ENCODE measurements around the gene PRCP.

The PRCP gene

GRCh38 chr11:82895437-82896091 is 4.7 kb downstream of the PRCP start:
- TF ChIP-seq TAF1 (IDR thresholded peaks at IDR 0.05; ENCODE audit: borderline replicate concordance, insufficient read depth, low read length) = no peak
- no peak for TF ChIP-seq FOXP2 (optimal IDR thresholded peaks at IDR 0.05; ENCODE audit: borderline replicate concordance, extremely low read depth, extremely low read length, insufficient read depth)
- no peak for TF ChIP-seq REST (IDR thresholded peaks at IDR 0.05; ENCODE audit: insufficient read depth in 1 of 2, low read depth in 2 of 2, low read length in 2 of 2)
- no peak for TF ChIP-seq POLR2AphosphoS5 (IDR thresholded peaks at IDR 0.05; ENCODE audit: low read depth, low read length)
- no peak for TF ChIP-seq SIN3A (IDR thresholded peaks at IDR 0.05; ENCODE audit: borderline replicate concordance, insufficient read depth, low read length)

DNA sequence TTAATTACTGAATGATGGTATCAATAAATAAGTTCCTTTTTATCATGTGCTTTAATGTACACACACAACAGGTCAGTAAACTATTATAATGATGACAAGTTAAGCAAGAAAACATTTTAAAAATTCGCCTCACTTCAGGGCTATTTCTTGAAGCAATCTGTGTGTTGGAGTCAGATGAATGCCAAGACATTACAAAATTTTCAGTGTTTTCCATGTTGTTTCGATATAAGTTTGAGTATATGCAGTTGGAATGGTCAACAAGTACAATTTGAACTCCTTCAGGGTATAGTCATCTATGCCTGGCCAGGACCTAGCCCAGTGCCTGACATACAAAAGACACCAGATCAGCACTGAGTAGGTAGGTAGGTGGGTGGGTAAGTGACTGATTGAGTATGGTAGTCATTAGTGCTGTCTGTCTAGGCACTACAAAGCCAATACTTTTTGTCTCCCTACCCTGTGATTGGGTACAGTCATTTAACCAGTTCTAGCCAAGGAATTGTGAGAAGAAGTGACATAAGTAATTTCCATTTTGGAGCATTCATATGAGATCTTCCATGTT is 7.5 kb downstream of the PRCP start:
- TF ChIP-seq POLR2AphosphoS5 (IDR thresholded peaks at IDR 0.05; ENCODE audit: low read depth, low read length) = no peak
- TF ChIP-seq SIN3A (IDR thresholded peaks at IDR 0.05; ENCODE audit: borderline replicate concordance, insufficient read depth, low read length) = no peak
- no peak for TF ChIP-seq REST (IDR thresholded peaks at IDR 0.05; ENCODE audit: insufficient read depth in 1 of 2, low read depth in 2 of 2, low read length in 2 of 2)
- no peak for TF ChIP-seq TAF1 (IDR thresholded peaks at IDR 0.05; ENCODE audit: borderline replicate concordance, insufficient read depth, low read length)
- TF ChIP-seq FOXP2 (optimal IDR thresholded peaks at IDR 0.05; ENCODE audit: borderline replicate concordance, extremely low read depth, extremely low read length, insufficient read depth) = no peak

DNA sequence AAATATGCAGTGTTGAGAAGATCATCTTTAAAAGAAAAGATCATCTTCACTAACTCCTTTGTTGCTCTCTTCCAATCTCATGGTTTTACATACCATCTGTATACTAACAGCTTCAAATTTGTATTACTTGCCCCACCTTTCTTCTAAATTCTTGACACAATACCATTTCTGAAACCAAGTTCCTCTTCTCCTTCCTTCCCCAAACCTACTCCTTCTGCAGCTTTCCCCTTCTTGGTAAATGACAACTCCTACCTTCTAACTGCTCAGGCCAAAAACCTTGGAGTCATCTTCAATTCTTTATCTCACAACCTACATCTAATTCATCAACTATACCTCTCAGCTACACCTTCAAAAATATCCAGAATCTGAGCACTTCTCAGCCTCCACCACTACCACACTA is 9.3 kb downstream of the PRCP start:
- TF ChIP-seq FOXP2 (optimal IDR thresholded peaks at IDR 0.05; ENCODE audit: borderline replicate concordance, extremely low read depth, extremely low read length, insufficient read depth) = no peak

GRCh38 chr11:82890002-82890341 is 10.3 kb downstream of the PRCP start:
- no peak for TF ChIP-seq POLR2AphosphoS5 (IDR thresholded peaks at IDR 0.05; ENCODE audit: low read depth, low read length)
- no peak for TF ChIP-seq REST (IDR thresholded peaks at IDR 0.05; ENCODE audit: insufficient read depth in 1 of 2, low read depth in 2 of 2, low read length in 2 of 2)
- TF ChIP-seq TAF1 (IDR thresholded peaks at IDR 0.05; ENCODE audit: borderline replicate concordance, insufficient read depth, low read length) = no peak
- no peak for TF ChIP-seq FOXP2 (optimal IDR thresholded peaks at IDR 0.05; ENCODE audit: borderline replicate concordance, extremely low read depth, extremely low read length, insufficient read depth)
- no peak for TF ChIP-seq SIN3A (IDR thresholded peaks at IDR 0.05; ENCODE audit: borderline replicate concordance, insufficient read depth, low read length)

- TF ChIP-seq REST (IDR thresholded peaks at IDR 0.05; ENCODE audit: insufficient read depth in 1 of 2, low read depth in 2 of 2, low read length in 2 of 2) (no peak), TAF1 (IDR thresholded peaks at IDR 0.05; ENCODE audit: borderline replicate concordance, insufficient read depth, low read length) (no peak), FOXP2 (optimal IDR thresholded peaks at IDR 0.05; ENCODE audit: borderline replicate concordance, extremely low read depth, extremely low read length, insufficient read depth) (no peak), POLR2AphosphoS5 (IDR thresholded peaks at IDR 0.05; ENCODE audit: low read depth, low read length) (no peak), SIN3A (IDR thresholded peaks at IDR 0.05; ENCODE audit: borderline replicate concordance, insufficient read depth, low read length) (no peak)
Observed at GRCh38 chr11:82889133-82890001, 10.9 kb downstream of the PRCP start.
